HCT116 (cell line): ENCODE measurements around the gene SEL1L3. TPM values are rescaled to one million over a fixed set of nuclear protein-coding genes. Genes with fewer than 3 reads are reported as not detected.

Experiments used
- ATAC-seq: fragments of 200-7000 bp; cut with Tn5 transposase; 2 replicates; pipeline ENCODE4 v1.9.1; 2020; ENCODE audit warnings: mild to moderate bottlenecking, moderate library complexity
- BruUV-seq: library from RNA; stranded (reverse); fragments of 400-500 nt; replicated peaks from 2 replicates; lab custom pipeline; 2021; lab: Mats Ljungman, UMichigan
- CTCF ChIA-PET: fragments of 300-600 bp; sonication (Branson Sonifier 250); formaldehyde crosslinking; loops from one replicate; lab custom pipeline; 2021; ENCODE audit warnings: antibody characterized with exemption; lab: Charles Lee
- POLR2A ChIA-PET: fragments of 300-600, 350-600 bp; sonication (Branson Sonifier 250); formaldehyde crosslinking; loops from one replicate; lab custom pipeline; 2021; ENCODE audit warnings: antibody characterized with exemption; lab: Charles Lee
- RAD21 ChIA-PET, 2 experiments: fragments of 300-600 bp; sonication (Branson Sonifier 250); formaldehyde crosslinking; loops; one replicate each; lab custom pipeline; 2023; ENCODE audit warnings: low total read pairs in 2 of 2; ENCODE audit not compliant: uncharacterized antibody in 2 of 2, unreplicated experiment in 2 of 2, low non-redundant PET in 1 of 2; lab: Charles Lee
- DNase-seq: peaks from one replicate; pipeline ENCODE4 v3.0.0-alpha.2; 2010; ENCODE audit warnings: low read depth, low spot score
- H2AFZ ChIP-seq: fragments of 200-600 bp; shearing (Covaris generic), sonication (generic); 2 replicates; pipeline ENCODE4 v1.6.1; 2017; ENCODE audit warnings: low read depth, mixed run types, mixed read lengths, antibody characterized with exemption, low read length; ENCODE audit not compliant: poor library complexity, severe bottlenecking
- H3K27ac ChIP-seq: 2 replicates; pipeline ENCODE4 v1.5.1; 2012; ENCODE audit warnings: low read depth, low read length
- H3K27me3 ChIP-seq: fragments of 200-600 bp; sonication (generic); 2 replicates; pipeline ENCODE4 v1.6.1; 2016; ENCODE audit warnings: mixed run types, low read length, mixed read lengths; ENCODE audit not compliant: insufficient read depth
- H3K36me3 ChIP-seq, 2 experiments: fragments of 200-500 bp in 1 of 2; fragments of 200-600 bp in 1 of 2; sonication (Bioruptor generic) in 1 of 2; sonication (generic) in 1 of 2; 2 replicates each; pipeline versions ENCODE4 v1.5.1 to v1.6.1; 2014 to 2016; ENCODE audit warnings: low read length in 2 of 2, inconsistent platforms in 1 of 2, mixed read lengths in 1 of 2, mixed run types in 1 of 2; ENCODE audit not compliant: insufficient read depth in 2 of 2, control insufficient read depth in 1 of 2
- H3K4me1 ChIP-seq, 2 experiments: fragments of 200-600 bp in 1 of 2; sonication (generic) in 1 of 2; 2 replicates each; pipeline versions ENCODE4 v1.5.1 to v1.6.1; 2012 to 2017; ENCODE audit warnings: low read length in 2 of 2, inconsistent platforms in 1 of 2, mild to moderate bottlenecking in 1 of 2, mixed read lengths in 1 of 2, mixed run types in 1 of 2, moderate library complexity in 1 of 2; ENCODE audit not compliant: insufficient read depth in 2 of 2, control insufficient read depth in 1 of 2
- H3K4me2 ChIP-seq: fragments of 200-600 bp; sonication (generic); 2 replicates; pipeline ENCODE4 v1.6.1; 2017; ENCODE audit warnings: mixed run types, low read length, mixed read lengths
- H3K4me3 ChIP-seq, 2 experiments: fragments of 200-600 bp in 1 of 2; sonication (generic) in 1 of 2; replicated peaks in 1 of 2; 2 replicates each; pipeline ENCODE4 v1.5.1; 2011 to 2016; ENCODE audit warnings: low read length in 2 of 2, control low read depth in 1 of 2, low read depth in 1 of 2, mild to moderate bottlenecking in 1 of 2, mixed read lengths in 1 of 2, mixed run types in 1 of 2
- H3K79me2 ChIP-seq: fragments of 200-600 bp; sonication (generic); 2 replicates; pipeline ENCODE4 v1.6.1; 2017; ENCODE audit warnings: mild to moderate bottlenecking, mixed run types, low read length, moderate library complexity, mixed read lengths; ENCODE audit not compliant: insufficient read depth
- H3K9ac ChIP-seq: fragments of 200-600 bp; sonication (generic); 2 replicates; pipeline ENCODE4 v1.6.1; 2016; ENCODE audit warnings: low read length, mixed read lengths
- H3K9me2 ChIP-seq: fragments of 200-600 bp; sonication (generic), shearing (Covaris generic); 2 replicates; pipeline ENCODE4 v1.6.1; 2017; ENCODE audit warnings: mixed run types, mild to moderate bottlenecking, moderate library complexity; ENCODE audit not compliant: insufficient read depth
- H3K9me3 ChIP-seq, 2 experiments: fragments of 200-500 bp in 1 of 2; fragments of 200-600 bp in 1 of 2; sonication (Bioruptor generic) in 1 of 2; sonication (generic) in 1 of 2; 2 replicates each; pipeline ENCODE4 v1.6.1; 2014 to 2017; ENCODE audit warnings: low read length in 2 of 2, mixed read lengths in 2 of 2, inconsistent platforms in 1 of 2, low read depth in 1 of 2, mild to moderate bottlenecking in 1 of 2, mixed run types in 1 of 2, moderate library complexity in 1 of 2; ENCODE audit not compliant: control insufficient read depth in 1 of 2, insufficient read depth in 1 of 2
- H4K20me1 ChIP-seq: fragments of 200-600 bp; sonication (generic), shearing (Covaris generic); 2 replicates; pipeline ENCODE4 v1.6.1; 2017; ENCODE audit warnings: mixed run types, mild to moderate bottlenecking, moderate library complexity; ENCODE audit not compliant: insufficient read depth
- ELF1 ChIP-seq: IDR thresholded peaks from 2 replicates; pipeline ENCODE4 v1.6.1; 2012; ENCODE audit warnings: low read depth, borderline replicate concordance
- EZH2phosphoT487 ChIP-seq: fragments of 200-600 bp; IDR thresholded peaks from 2 replicates; pipeline ENCODE4 v1.6.1; 2018; ENCODE audit warnings: antibody characterized with exemption, borderline replicate concordance
- SP1 ChIP-seq: IDR thresholded peaks from 2 replicates; pipeline ENCODE4 v1.6.1; 2012; ENCODE audit warnings: low read depth
- intact Hi-C: fragments of 100-400 bp; cut with micrococcal nuclease; formaldehyde crosslinking; loops from 2 replicates; pipeline ENCODE4 v1.10.0; 2022
- total RNA-seq: library from RNA; stranded (reverse); gene quantifications from one replicate; pipeline ENCODE4 v1.2.1, GENCODE V29; 2021; ENCODE audit not compliant: unreplicated experiment
- TF ChIP-seq, protein P1 (sequence below): IDR thresholded peaks from 2 replicates; pipeline ENCODE4 v1.6.1; 2012; ENCODE audit warnings: low read depth

Gene SEL1L3
- total RNA-seq, 1 experiment from 2014 or later: 45.0 TPM

DNA sequence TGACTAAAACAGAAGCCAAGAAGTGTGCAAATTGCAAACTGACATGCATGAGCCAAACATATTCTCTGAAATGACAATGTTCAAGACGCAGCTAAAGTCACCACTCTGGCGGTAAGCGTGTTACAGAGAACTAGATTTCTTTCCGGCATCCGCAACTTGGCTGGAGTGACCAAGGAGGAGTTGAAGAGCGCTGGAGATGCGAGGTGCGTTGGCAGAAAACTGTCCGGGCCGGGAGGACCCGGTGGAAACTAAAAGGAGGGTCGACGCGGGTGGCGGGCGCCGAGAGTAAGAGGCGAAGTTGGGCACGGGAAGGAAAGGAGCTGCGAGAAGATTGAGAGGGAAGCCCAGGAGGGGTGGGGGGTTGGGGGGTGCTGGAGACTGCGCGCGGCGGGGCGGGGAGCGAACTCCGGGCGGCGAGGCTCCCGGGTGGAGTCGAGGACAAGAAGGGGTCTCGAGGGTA is 807 bp downstream of the SEL1L3 start:
- intact Hi-C loops: loop anchor here (5.0 kb wide), 1 partner anchor 420 kb away; no protein-coding TSS in a partner anchor
- H4K20me1 ChIP-seq: no peaks in the 10 kb centered on the region
- H3K4me3 ChIP-seq: peak overlapping the region; percentile 73 to 92
- peak overlapping the region; percentile 61; the same call in 1 of the 2 replicates for H3K27ac ChIP-seq
- ATAC-seq (peak; percentile 11), DNase-seq (no peak)
- ChIA-PET RAD21 (no interaction called here), CTCF (no interaction called here), POLR2A (no interaction called here)
- no peaks in the 10 kb centered on the region for H3K9me3 ChIP-seq
- BruUV-seq: no TSS peak
- H3K79me2 ChIP-seq: peaks cover 38% of the 10 kb centered on the region
- H2AFZ ChIP-seq: no peak overlapping the region
- H3K36me3 ChIP-seq: no peaks in the 10 kb centered on the region
- H3K4me1 ChIP-seq: peaks cover 17 to 43% of the 10 kb centered on the region in 2 experiments
- H3K4me2 ChIP-seq: peak overlapping the region; percentile 88
- no peaks in the 10 kb centered on the region for H3K27me3 ChIP-seq
- H3K9me2 ChIP-seq: no peaks in the 10 kb centered on the region
- H3K9ac ChIP-seq: peak overlapping the region; percentile 76
- TF ChIP-seq SP1 (no peak), EZH2phosphoT487 (no peak), ELF1 (no peak)
- TF ChIP-seq, protein P1, sequence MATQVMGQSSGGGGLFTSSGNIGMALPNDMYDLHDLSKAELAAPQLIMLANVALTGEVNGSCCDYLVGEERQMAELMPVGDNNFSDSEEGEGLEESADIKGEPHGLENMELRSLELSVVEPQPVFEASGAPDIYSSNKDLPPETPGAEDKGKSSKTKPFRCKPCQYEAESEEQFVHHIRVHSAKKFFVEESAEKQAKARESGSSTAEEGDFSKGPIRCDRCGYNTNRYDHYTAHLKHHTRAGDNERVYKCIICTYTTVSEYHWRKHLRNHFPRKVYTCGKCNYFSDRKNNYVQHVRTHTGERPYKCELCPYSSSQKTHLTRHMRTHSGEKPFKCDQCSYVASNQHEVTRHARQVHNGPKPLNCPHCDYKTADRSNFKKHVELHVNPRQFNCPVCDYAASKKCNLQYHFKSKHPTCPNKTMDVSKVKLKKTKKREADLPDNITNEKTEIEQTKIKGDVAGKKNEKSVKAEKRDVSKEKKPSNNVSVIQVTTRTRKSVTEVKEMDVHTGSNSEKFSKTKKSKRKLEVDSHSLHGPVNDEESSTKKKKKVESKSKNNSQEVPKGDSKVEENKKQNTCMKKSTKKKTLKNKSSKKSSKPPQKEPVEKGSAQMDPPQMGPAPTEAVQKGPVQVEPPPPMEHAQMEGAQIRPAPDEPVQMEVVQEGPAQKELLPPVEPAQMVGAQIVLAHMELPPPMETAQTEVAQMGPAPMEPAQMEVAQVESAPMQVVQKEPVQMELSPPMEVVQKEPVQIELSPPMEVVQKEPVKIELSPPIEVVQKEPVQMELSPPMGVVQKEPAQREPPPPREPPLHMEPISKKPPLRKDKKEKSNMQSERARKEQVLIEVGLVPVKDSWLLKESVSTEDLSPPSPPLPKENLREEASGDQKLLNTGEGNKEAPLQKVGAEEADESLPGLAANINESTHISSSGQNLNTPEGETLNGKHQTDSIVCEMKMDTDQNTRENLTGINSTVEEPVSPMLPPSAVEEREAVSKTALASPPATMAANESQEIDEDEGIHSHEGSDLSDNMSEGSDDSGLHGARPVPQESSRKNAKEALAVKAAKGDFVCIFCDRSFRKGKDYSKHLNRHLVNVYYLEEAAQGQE: no peak
